ENCODE results near the gene FNIP2. TPM values are rescaled to one million over a fixed set of nuclear protein-coding genes. Genes with fewer than 3 reads are reported as not detected.
A peak's percentile ranks its signal among the peaks of the same experiment; 100 is the strongest.

Gene FNIP2
- total and polyA plus RNA-seq, 9 of the 15 experiments (the other 6 are each of a cell fraction or from before 2014, with no cell fraction given), result 1.7 to 15.5 (median 8.3) TPM

GRCh38 chr4:158805635-158806471 lies 37.0 kb downstream of the FNIP2 start:
- Histone ChIP-seq H3K9me1 (ENCODE audit: control insufficient read depth, insufficient read depth, low read length) (no peaks in the 10 kb centered on the region), H3K9me3 (replicated peaks; ENCODE audit: control insufficient read depth, insufficient read depth, low read depth, low read length) (no peaks in the 10 kb centered on the region), H3K4me2 (ENCODE audit: insufficient read depth, low read length) (no peak overlapping the region), H3K4me1 (replicated peaks in 1 of 2; ENCODE audit: control insufficient read depth in 2 of 2, insufficient read depth in 2 of 2, low read length in 2 of 2) (peaks cover 12 to 20% of the 10 kb centered on the region in 2 experiments), H3K27ac (ENCODE audit: extremely low read depth, low read depth, low read length) (no peak overlapping the region), H3K4me3 (no peak overlapping the region), H3K36me3 (ENCODE audit: control insufficient read depth, insufficient read depth, low read length) (no peaks in the 10 kb centered on the region), H3K79me2 (ENCODE audit: control insufficient read depth, insufficient read depth, low read length) (peaks cover 13% of the 10 kb centered on the region; the same call in 1 of the 3 replicates), H3K9ac (ENCODE audit: insufficient read depth in 1 of 2, low read depth in 2 of 2, low read length in 2 of 2) (no peak overlapping the region), H2AFZ (ENCODE audit: low read depth, low read length) (no peak overlapping the region), H4K20me1 (replicated peaks; ENCODE audit: control insufficient read depth, insufficient read depth, low read length) (0 out of 2 replicates have a peak, but pooled peaks cover 3% of the 10 kb centered on the region), H3K27me3 (ENCODE audit: control insufficient read depth in 2 of 2, insufficient read depth in 2 of 2, low read length in 2 of 2) (no peaks in the 10 kb centered on the region)
- FAIRE-seq, result peak; percentile 26
- DNase-seq (ENCODE audit: extremely low read depth in 1 of 4, low spot score in 3 of 4), result no peak
- ChIA-PET POLR2A (interaction anchor here (1.0 to 1.3 kb wide), 2 partner anchors 10 to 20 kb away, joined by 3 read pairs; no protein-coding TSS in a partner anchor), CTCF (ENCODE audit: low intra/inter-chr PET ratio) (no interaction called here)
- in situ Hi-C loops (cut with MboI), result no loop called here
- BruUV-seq (replicated peaks), result no TSS peak
- peak; percentile 22; the same call in 1 of the 3 replicates for ATAC-seq
- 89% methylated on average over 10 of the region's 10 CpGs for WGBS (ENCODE audit: insufficient coverage, low coverage, missing lambda C conversion rate)
- intact Hi-C loops (cut with micrococcal nuclease), result no loop called here
- TF ChIP-seq ETV6 (IDR thresholded peaks at IDR 0.05; ENCODE audit: borderline replicate concordance in 1 of 2, low read depth in 2 of 2, low read length in 1 of 2), result no peak
- TF ChIP-seq ETV6 (CRISPR knock-in tag; IDR thresholded peaks at IDR 0.05; ENCODE audit: borderline replicate concordance), result no peak
- TF ChIP-seq ZBTB26 (CRISPR knock-in tag; IDR thresholded peaks at IDR 0.05), result no peak
- TF ChIP-seq NUFIP1 (IDR thresholded peaks at IDR 0.05; ENCODE audit: partially characterized antibody), result no peak
- TF ChIP-seq, protein P1, sequence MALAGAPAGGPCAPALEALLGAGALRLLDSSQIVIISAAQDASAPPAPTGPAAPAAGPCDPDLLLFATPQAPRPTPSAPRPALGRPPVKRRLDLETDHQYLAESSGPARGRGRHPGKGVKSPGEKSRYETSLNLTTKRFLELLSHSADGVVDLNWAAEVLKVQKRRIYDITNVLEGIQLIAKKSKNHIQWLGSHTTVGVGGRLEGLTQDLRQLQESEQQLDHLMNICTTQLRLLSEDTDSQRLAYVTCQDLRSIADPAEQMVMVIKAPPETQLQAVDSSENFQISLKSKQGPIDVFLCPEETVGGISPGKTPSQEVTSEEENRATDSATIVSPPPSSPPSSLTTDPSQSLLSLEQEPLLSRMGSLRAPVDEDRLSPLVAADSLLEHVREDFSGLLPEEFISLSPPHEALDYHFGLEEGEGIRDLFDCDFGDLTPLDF (CRISPR knock-in tag; IDR thresholded peaks at IDR 0.05), result no peak
- TF ChIP-seq MTF1 (CRISPR knock-in tag; IDR thresholded peaks at IDR 0.05; ENCODE audit: borderline replicate concordance), result no peak
- TF ChIP-seq POLR3A (IDR thresholded peaks at IDR 0.05; ENCODE audit: borderline replicate concordance, extremely low read depth, insufficient read depth, insufficient read length), result no peak
- no peak for TF ChIP-seq PRMT5 (CRISPR knock-in tag; IDR thresholded peaks at IDR 0.05)
- no peak for TF ChIP-seq BRF2 (IDR thresholded peaks at IDR 0.05; ENCODE audit: borderline replicate concordance, insufficient read depth, insufficient read length)
- TF ChIP-seq NFE2L1 (tag; IDR thresholded peaks at IDR 0.05; ENCODE audit: borderline replicate concordance, low read depth), result no peak
- 0 out of 2 replicates have a peak, but pooled peaks have one; percentile 15 for TF ChIP-seq TFE3 (CRISPR knock-in tag; IDR thresholded peaks at IDR 0.05)
- 0 out of 2 replicates have a peak, but pooled peaks have one; percentile 4 for TF ChIP-seq CBFA2T2 (conservative IDR thresholded peaks at IDR 0.05)
- no peak for TF ChIP-seq DEAF1 (CRISPR knock-in tag; IDR thresholded peaks at IDR 0.05)

All from K562 (cell line).